DND-41 (cell line): ENCODE results near the gene DCP1A.
A peak's percentile ranks its signal among the peaks of the same experiment; 100 is the strongest.

Source experiments
- ATAC-seq: fragments of 200-7000 bp; cut with Tn5 transposase; 3 replicates; pipeline ENCODE4 v1.9.1; 2021; ENCODE audit warnings: low read depth; ENCODE audit not compliant: insufficient read depth
- DNase-seq: peaks from one replicate; pipeline ENCODE4 v3.0.0-alpha.2; 2020
- H2AFZ ChIP-seq: 2 replicates; pipeline ENCODE4 v1.6.0; 2012; ENCODE audit warnings: low read depth, low read length
- H3K27ac ChIP-seq: 2 replicates; pipeline ENCODE4 v1.5.1; 2012; ENCODE audit warnings: low read length, inconsistent platforms
- H3K27me3 ChIP-seq: fragments of 200-600 bp; sonication (generic); 2 replicates; pipeline ENCODE4 v1.6.0; 2012; ENCODE audit warnings: low read length, mild to moderate bottlenecking, inconsistent platforms; ENCODE audit not compliant: insufficient read depth, poor library complexity
- H3K36me3 ChIP-seq: 2 replicates; pipeline ENCODE4 v1.5.1; 2012; ENCODE audit warnings: low read length, inconsistent platforms; ENCODE audit not compliant: insufficient read depth
- H3K4me1 ChIP-seq: 2 replicates; pipeline ENCODE4 v1.5.1; 2012; ENCODE audit warnings: mild to moderate bottlenecking, low read length; ENCODE audit not compliant: insufficient read depth
- H3K4me2 ChIP-seq: 2 replicates; pipeline ENCODE4 v1.6.0; 2012; ENCODE audit warnings: mild to moderate bottlenecking, moderate library complexity, low read length, inconsistent platforms; ENCODE audit not compliant: insufficient read depth
- H3K4me3 ChIP-seq, 2 experiments: fragments of 200-600 bp in 1 of 2; shearing (Covaris generic) in 1 of 2; 2 replicates each; pipeline ENCODE4 v1.5.1; 2012 to 2016; ENCODE audit warnings: inconsistent platforms in 2 of 2, low read length in 2 of 2, mild to moderate bottlenecking in 2 of 2, low read depth in 1 of 2, moderate library complexity in 1 of 2
- H3K79me2 ChIP-seq: 2 replicates; pipeline ENCODE4 v1.6.0; 2012; ENCODE audit warnings: low read length, inconsistent platforms; ENCODE audit not compliant: insufficient read depth
- H3K9ac ChIP-seq: 2 replicates; pipeline ENCODE4 v1.6.0; 2012; ENCODE audit warnings: low read depth, mild to moderate bottlenecking, inconsistent platforms, low read length, moderate library complexity
- H3K9me3 ChIP-seq: 2 replicates; pipeline ENCODE4 v1.5.1; 2012; ENCODE audit warnings: low read length, moderate library complexity, mild to moderate bottlenecking, inconsistent platforms; ENCODE audit not compliant: insufficient read depth, severe bottlenecking
- H4K20me1 ChIP-seq: 2 replicates; pipeline ENCODE4 v1.6.0; 2012; ENCODE audit warnings: low read length; ENCODE audit not compliant: insufficient read depth
- CTCF ChIP-seq: IDR thresholded peaks from 2 replicates; pipeline ENCODE4 v1.5.1; 2012; ENCODE audit warnings: borderline replicate concordance, low read length, moderate library complexity, mild to moderate bottlenecking; ENCODE audit not compliant: poor library complexity, severe bottlenecking; ENCODE audit errors: extremely low read depth
- EZH2 ChIP-seq: IDR thresholded peaks from 3 replicates; pipeline ENCODE4 v1.6.1; 2012; ENCODE audit warnings: borderline replicate concordance, low read depth, mild to moderate bottlenecking, moderate library complexity, low read length, inconsistent platforms; ENCODE audit not compliant: severe bottlenecking

DCP1A gene

DNA sequence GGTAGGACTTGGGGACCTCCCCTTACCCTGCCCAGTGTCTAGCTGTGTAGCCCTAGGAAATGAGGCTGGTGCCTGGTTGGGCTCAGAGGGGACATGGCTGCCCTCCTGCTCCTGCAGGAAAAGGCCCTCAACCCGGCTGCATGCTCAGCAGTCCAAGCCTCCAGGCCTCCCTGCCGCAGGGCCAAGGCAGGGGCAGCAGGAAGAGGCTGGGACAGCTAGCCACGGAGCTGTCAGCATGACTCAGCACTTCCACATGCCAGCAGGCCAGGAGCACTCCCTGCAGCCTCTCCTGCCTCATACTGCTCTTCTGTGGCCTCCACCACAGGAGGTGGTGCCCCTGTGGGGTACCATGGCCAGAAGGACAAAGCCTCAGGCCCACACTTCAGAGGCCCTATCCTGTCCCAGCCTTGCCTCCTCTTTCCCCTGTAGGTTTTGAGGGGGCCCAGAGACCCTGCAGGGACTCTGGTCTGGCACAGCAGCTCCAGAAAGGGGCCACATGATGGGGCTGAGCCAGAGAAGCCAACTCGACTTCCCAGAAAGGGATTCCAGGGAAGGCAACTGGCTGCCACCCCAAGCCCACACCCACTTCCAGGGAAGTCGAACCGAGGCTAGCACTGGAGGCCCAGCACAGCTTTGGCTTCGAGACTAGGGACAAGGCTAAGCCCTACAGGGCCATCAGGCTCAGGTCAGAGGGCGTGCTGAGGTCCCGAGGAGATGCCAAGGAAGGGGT, 111.1 kb downstream of the DCP1A start:
- peak overlapping the region; percentile 62 for H3K27ac ChIP-seq

GRCh38 chr3:53235545-53235944, 111.8 kb downstream of the DCP1A start:
- peaks cover 5% of the 10 kb centered on the region for H3K79me2 ChIP-seq
- H2AFZ ChIP-seq = no peak overlapping the region
- H3K4me1 ChIP-seq = no peaks in the 10 kb centered on the region
- peaks cover 64% of the 10 kb centered on the region for H4K20me1 ChIP-seq
- TF ChIP-seq EZH2 (no peak), CTCF (no peak)
- H3K36me3 ChIP-seq = peaks cover 98% of the 10 kb centered on the region
- no peak overlapping the region for H3K4me2 ChIP-seq
- H3K9me3 ChIP-seq = no peaks in the 10 kb centered on the region
- DNase-seq (no peak), ATAC-seq (no peak)
- H3K9ac ChIP-seq = no peak overlapping the region
- H3K27ac ChIP-seq = no peak overlapping the region
- no peak overlapping the region for H3K4me3 ChIP-seq
- no peaks in the 10 kb centered on the region for H3K27me3 ChIP-seq

More for the DNA sequence above, 111.1 kb downstream of the DCP1A start:
- Histone ChIP-seq H3K4me1 (no peaks in the 10 kb centered on the region), H3K4me2 (no peak overlapping the region), H3K79me2 (peaks cover 12% of the 10 kb centered on the region), H2AFZ (no peak overlapping the region), H4K20me1 (peaks cover 65% of the 10 kb centered on the region), H3K9me3 (no peaks in the 10 kb centered on the region), H3K36me3 (peaks cover 98% of the 10 kb centered on the region), H3K9ac (no peak overlapping the region), H3K4me3 (no peak overlapping the region), H3K27me3 (no peaks in the 10 kb centered on the region)
- no peak; the same call in 2 of the 3 replicates for ATAC-seq
- no peak for DNase-seq
- TF ChIP-seq EZH2 = no peak
- no peak for TF ChIP-seq CTCF

- Histone ChIP-seq H2AFZ (no peak overlapping the region), H3K79me2 (no peaks in the 10 kb centered on the region; the same call in 1 of the 2 replicates), H3K9ac (no peak overlapping the region), H3K36me3 (peaks cover 98% of the 10 kb centered on the region), H3K9me3 (no peaks in the 10 kb centered on the region), H4K20me1 (peaks cover 64% of the 10 kb centered on the region), H3K4me2 (no peak overlapping the region), H3K27ac (no peak overlapping the region), H3K4me1 (no peaks in the 10 kb centered on the region), H3K4me3 (no peak overlapping the region), H3K27me3 (no peaks in the 10 kb centered on the region)
- ATAC-seq (no peak), DNase-seq (no peak)
- TF ChIP-seq EZH2 (no peak), CTCF (no peak)
Observed at GRCh38 chr3:53234841-53235232, 112.5 kb downstream of the DCP1A start.
